Panc1 (cell line): ENCODE measurements around the gene CLCF1. TPM values are rescaled to one million over a fixed set of nuclear protein-coding genes. Genes with fewer than 3 reads are reported as not detected.

ENCODE experiments used
- ATAC-seq: fragments of 200-7000 bp; cut with Tn5 transposase; 2 replicates; pipeline ENCODE4 v1.9.1; 2020; ENCODE audit warnings: mild to moderate bottlenecking, moderate library complexity
- BruUV-seq: library from RNA; stranded (reverse); fragments of 400-500 nt; replicated peaks from 2 replicates; lab custom pipeline; 2021; lab: Mats Ljungman, UMichigan
- CTCF ChIA-PET: fragments of 300-600 bp; sonication (Branson Sonifier 250); formaldehyde crosslinking; loops from one replicate; lab custom pipeline; 2022; ENCODE audit warnings: antibody characterized with exemption; lab: Charles Lee
- POLR2A ChIA-PET: fragments of 300-600 bp; sonication (Branson Sonifier 250); formaldehyde crosslinking; loops from one replicate; lab custom pipeline; 2022; ENCODE audit warnings: antibody characterized with exemption; lab: Charles Lee
- DNase-seq: peaks from one replicate; pipeline ENCODE4 v3.0.0-alpha.2; 2010; ENCODE audit warnings: low read depth, low spot score
- H3K27ac ChIP-seq: 2 replicates; pipeline ENCODE4 v1.5.1; 2011; ENCODE audit warnings: mild to moderate bottlenecking, low read length, inconsistent platforms
- H3K27me3 ChIP-seq: fragments of 200-500 bp; sonication (Bioruptor generic); 2 replicates; pipeline ENCODE4 v1.6.0; 2014; ENCODE audit warnings: low read length, inconsistent platforms; ENCODE audit not compliant: control insufficient read depth, insufficient read depth
- H3K36me3 ChIP-seq: fragments of 200-500 bp; sonication (Bioruptor generic); 2 replicates; pipeline ENCODE4 v1.5.1; 2014; ENCODE audit warnings: inconsistent platforms, mild to moderate bottlenecking, low read length, moderate library complexity; ENCODE audit not compliant: control insufficient read depth, insufficient read depth
- H3K4me1 ChIP-seq: 2 replicates; pipeline ENCODE4 v1.5.1; 2011; ENCODE audit warnings: inconsistent platforms, mild to moderate bottlenecking, low read length, moderate library complexity; ENCODE audit not compliant: control insufficient read depth, insufficient read depth
- H3K4me3 ChIP-seq, 2 experiments: 2 replicates each; pipeline ENCODE4 v1.5.1; 2011 to 2012; ENCODE audit warnings: low read depth in 2 of 2, low read length in 2 of 2, mild to moderate bottlenecking in 2 of 2, inconsistent platforms in 1 of 2, moderate library complexity in 1 of 2
- H3K9me3 ChIP-seq: fragments of 200-500 bp; sonication (Bioruptor generic); 2 replicates; pipeline ENCODE4 v1.5.1; 2014; ENCODE audit warnings: low read depth, mild to moderate bottlenecking, inconsistent platforms, low read length, moderate library complexity; ENCODE audit not compliant: control insufficient read depth, insufficient read depth
- POLR2AphosphoS5 ChIP-seq: IDR thresholded peaks from 2 replicates; pipeline ENCODE4 v1.6.1; 2012; ENCODE audit warnings: mild to moderate bottlenecking, low read depth, low read length, moderate library complexity
- SIN3A ChIP-seq: IDR thresholded peaks from 2 replicates; pipeline ENCODE4 v1.6.1; 2012; ENCODE audit warnings: low read depth, mild to moderate bottlenecking, low read length, moderate library complexity, borderline replicate concordance; ENCODE audit not compliant: insufficient read depth
- TCF7L2 ChIP-seq: IDR thresholded peaks from 2 replicates; pipeline ENCODE4 v1.6.1; 2011; ENCODE audit warnings: mild to moderate bottlenecking, low read depth, low read length, inconsistent platforms
- in situ Hi-C: cut with HindIII; loops from 2 replicates; pipeline ENCODE4 v1.10.0; 2016; ENCODE audit warnings: low sequenced_read_pairs, low pct_unique_long_range_greater_than_20kb
- intact Hi-C: fragments of 100-400 bp; cut with micrococcal nuclease; formaldehyde crosslinking; loops from one replicate; pipeline ENCODE4 v1.10.0; 2022; ENCODE audit not compliant: unreplicated experiment
- total RNA-seq: library from RNA; stranded (reverse); gene quantifications from one replicate; pipeline ENCODE4 v1.2.1, GENCODE V29; 2021; ENCODE audit not compliant: unreplicated experiment
- TF ChIP-seq, protein P1 (sequence below), 2 experiments: IDR thresholded peaks; 2 replicates each; pipeline ENCODE4 v1.6.1; 2011 to 2012; ENCODE audit warnings: low read depth in 2 of 2, control low read depth in 1 of 2, low read length in 1 of 2, mild to moderate bottlenecking in 1 of 2, moderate library complexity in 1 of 2; ENCODE audit not compliant: insufficient read depth in 1 of 2
- TF ChIP-seq, protein P2 (sequence below): fragments of 450-650 bp; IDR thresholded peaks from 2 replicates; pipeline ENCODE4 v1.5.1; 2017; ENCODE audit warnings: mild to moderate bottlenecking

Gene CLCF1
- total RNA-seq, 1 experiment from 2014 or later, result 9.3 TPM

DNA sequence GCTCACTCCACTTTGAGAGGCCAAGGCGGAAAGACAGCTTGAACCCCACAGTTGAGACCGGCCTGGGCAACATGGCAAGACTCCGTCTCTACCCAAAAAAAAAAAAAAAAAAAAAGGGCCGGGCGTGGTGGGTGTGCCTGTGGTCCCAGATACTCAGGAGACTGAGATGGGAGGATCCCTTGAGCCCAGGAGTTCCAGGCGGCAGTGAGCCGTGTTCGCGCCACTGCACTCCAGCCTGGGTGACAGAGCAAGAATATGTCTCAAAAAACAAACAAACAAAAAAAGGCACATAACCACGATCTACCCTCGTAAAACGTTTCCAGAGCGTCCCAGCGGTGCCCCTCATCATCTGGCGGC lies 17.5 kb upstream of the CLCF1 start:
- peak overlapping the region; percentile 88 for H3K27ac ChIP-seq
- H3K4me3 ChIP-seq, result peak overlapping the region; percentile 87 to 100
- peaks cover 10% of the 10 kb centered on the region for H3K4me1 ChIP-seq
- no peaks in the 10 kb centered on the region for H3K9me3 ChIP-seq
- H3K36me3 ChIP-seq, result no peaks in the 10 kb centered on the region
- POLR2A ChIA-PET, result no interaction called here
- DNase-seq (no peak), ATAC-seq (no peak)
- no TSS peak for BruUV-seq
- intact Hi-C loops, result no loop called here
- CTCF ChIA-PET, result no interaction called here
- TF ChIP-seq SIN3A (no peak), POLR2AphosphoS5 (no peak), TCF7L2 (no peak)
- TF ChIP-seq, protein P1, sequence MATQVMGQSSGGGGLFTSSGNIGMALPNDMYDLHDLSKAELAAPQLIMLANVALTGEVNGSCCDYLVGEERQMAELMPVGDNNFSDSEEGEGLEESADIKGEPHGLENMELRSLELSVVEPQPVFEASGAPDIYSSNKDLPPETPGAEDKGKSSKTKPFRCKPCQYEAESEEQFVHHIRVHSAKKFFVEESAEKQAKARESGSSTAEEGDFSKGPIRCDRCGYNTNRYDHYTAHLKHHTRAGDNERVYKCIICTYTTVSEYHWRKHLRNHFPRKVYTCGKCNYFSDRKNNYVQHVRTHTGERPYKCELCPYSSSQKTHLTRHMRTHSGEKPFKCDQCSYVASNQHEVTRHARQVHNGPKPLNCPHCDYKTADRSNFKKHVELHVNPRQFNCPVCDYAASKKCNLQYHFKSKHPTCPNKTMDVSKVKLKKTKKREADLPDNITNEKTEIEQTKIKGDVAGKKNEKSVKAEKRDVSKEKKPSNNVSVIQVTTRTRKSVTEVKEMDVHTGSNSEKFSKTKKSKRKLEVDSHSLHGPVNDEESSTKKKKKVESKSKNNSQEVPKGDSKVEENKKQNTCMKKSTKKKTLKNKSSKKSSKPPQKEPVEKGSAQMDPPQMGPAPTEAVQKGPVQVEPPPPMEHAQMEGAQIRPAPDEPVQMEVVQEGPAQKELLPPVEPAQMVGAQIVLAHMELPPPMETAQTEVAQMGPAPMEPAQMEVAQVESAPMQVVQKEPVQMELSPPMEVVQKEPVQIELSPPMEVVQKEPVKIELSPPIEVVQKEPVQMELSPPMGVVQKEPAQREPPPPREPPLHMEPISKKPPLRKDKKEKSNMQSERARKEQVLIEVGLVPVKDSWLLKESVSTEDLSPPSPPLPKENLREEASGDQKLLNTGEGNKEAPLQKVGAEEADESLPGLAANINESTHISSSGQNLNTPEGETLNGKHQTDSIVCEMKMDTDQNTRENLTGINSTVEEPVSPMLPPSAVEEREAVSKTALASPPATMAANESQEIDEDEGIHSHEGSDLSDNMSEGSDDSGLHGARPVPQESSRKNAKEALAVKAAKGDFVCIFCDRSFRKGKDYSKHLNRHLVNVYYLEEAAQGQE (IDR thresholded peaks at IDR 0.05; ENCODE audit: insufficient read depth in 1 of 2, low read depth in 2 of 2, low read length in 1 of 2), result no peak
- TF ChIP-seq, protein P2, sequence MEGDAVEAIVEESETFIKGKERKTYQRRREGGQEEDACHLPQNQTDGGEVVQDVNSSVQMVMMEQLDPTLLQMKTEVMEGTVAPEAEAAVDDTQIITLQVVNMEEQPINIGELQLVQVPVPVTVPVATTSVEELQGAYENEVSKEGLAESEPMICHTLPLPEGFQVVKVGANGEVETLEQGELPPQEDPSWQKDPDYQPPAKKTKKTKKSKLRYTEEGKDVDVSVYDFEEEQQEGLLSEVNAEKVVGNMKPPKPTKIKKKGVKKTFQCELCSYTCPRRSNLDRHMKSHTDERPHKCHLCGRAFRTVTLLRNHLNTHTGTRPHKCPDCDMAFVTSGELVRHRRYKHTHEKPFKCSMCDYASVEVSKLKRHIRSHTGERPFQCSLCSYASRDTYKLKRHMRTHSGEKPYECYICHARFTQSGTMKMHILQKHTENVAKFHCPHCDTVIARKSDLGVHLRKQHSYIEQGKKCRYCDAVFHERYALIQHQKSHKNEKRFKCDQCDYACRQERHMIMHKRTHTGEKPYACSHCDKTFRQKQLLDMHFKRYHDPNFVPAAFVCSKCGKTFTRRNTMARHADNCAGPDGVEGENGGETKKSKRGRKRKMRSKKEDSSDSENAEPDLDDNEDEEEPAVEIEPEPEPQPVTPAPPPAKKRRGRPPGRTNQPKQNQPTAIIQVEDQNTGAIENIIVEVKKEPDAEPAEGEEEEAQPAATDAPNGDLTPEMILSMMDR, result no peak
- no peaks in the 10 kb centered on the region for H3K27me3 ChIP-seq
- in situ Hi-C loops, result no loop called here

DNA sequence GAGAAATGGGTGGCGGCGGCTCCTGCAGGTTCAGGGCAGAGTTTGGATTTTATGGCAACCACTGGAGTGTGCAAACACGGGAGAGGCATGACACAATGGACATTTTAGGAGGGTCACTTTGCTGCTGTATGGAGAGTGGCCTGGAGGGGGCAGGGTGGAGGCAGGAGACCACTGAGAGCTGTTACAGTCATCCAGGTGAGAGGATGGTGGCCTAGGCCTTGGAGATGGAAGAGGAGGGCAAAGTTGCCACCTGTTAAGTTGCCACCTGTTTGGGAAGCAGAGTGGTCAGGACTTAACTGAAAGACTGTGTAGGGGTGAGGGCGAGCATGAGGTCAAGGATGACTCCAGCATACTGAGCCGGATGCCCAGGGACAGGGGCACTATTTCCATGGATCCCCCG lies 16.1 kb upstream of the CLCF1 start:
- H3K36me3 ChIP-seq, result no peaks in the 10 kb centered on the region
- no peak overlapping the region for H3K27ac ChIP-seq
- DNase-seq (peak; percentile 38), ATAC-seq (peak; percentile 51)
- H3K27me3 ChIP-seq, result no peaks in the 10 kb centered on the region
- TF ChIP-seq POLR2AphosphoS5, result peak; percentile 42; the same call in 1 of the 2 replicates
- no peak for TF ChIP-seq SIN3A
- no TSS peak for BruUV-seq
- ChIA-PET POLR2A (no interaction called here), CTCF (interaction anchor here (1.2 to 1.3 kb wide), 2 partner anchors 9 to 43 kb away, joined by 3 to 5 read pairs; no protein-coding TSS in a partner anchor)
- H3K4me3 ChIP-seq, result no peak overlapping the region
- H3K4me1 ChIP-seq, result peaks cover 14% of the 10 kb centered on the region
- H3K9me3 ChIP-seq, result no peaks in the 10 kb centered on the region
- intact Hi-C loops (loop anchor here (10.0 kb wide), 1 partner anchor 125 kb away; the partner anchor contains the start of gene GRK2), in situ Hi-C loops (no loop called here)

DNA sequence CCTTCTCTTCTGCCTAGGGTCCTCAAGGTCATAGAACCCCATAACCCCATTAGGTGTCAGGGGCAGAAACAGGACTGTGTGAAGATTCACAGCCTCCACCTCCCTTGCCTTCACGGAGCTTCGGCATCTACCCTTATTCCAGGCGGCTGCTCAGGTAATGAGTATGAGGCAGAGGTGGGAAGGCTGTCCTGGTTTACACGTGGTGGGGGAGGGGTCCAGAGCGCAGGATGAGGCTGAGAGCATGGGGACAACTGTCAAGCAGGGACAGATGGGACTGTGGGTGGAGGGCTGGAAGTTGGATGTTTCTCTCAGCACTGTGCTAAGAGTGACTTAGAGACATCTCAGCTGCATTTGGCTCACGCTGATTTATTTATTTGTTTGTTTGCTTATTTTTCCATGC lies 14.1 kb upstream of the CLCF1 start:
- ChIA-PET CTCF (interaction anchor here (0.5 kb wide), 1 partner anchor 297 kb away, joined by 3 read pairs; no protein-coding TSS in a partner anchor), POLR2A (interaction anchor here (0.7 to 1.1 kb wide), 2 partner anchors 15 to 360 kb away, joined by 6 to 18 read pairs; no protein-coding TSS in a partner anchor)
- intact Hi-C loops (loop anchor here (10.0 kb wide), 1 partner anchor 123 kb away; the partner anchor contains the start of gene GRK2), in situ Hi-C loops (no loop called here)
- H3K4me3 ChIP-seq, result no peak overlapping the region
- H3K36me3 ChIP-seq, result no peaks in the 10 kb centered on the region
- no peak overlapping the region for H3K27ac ChIP-seq
- no TSS peak for BruUV-seq
- no peaks in the 10 kb centered on the region for H3K27me3 ChIP-seq
- no peaks in the 10 kb centered on the region for H3K9me3 ChIP-seq
- TF ChIP-seq, protein P2, result no peak
- TF ChIP-seq, protein P1 (IDR thresholded peaks at IDR 0.05; ENCODE audit: insufficient read depth in 1 of 2, low read depth in 2 of 2, low read length in 1 of 2), result no peak
- TF ChIP-seq POLR2AphosphoS5 (no peak), SIN3A (no peak), TCF7L2 (no peak)
- ATAC-seq (no peak), DNase-seq (no peak)
- H3K4me1 ChIP-seq, result peaks cover 11% of the 10 kb centered on the region
